GM23338 (cell line): ENCODE data around the gene THRB. TPM values are rescaled to one million over a fixed set of nuclear protein-coding genes. Genes with fewer than 3 reads are reported as not detected.

ENCODE experiments used
- ATAC-seq: fragments of 200-7000 bp; cut with Tn5 transposase; 3 replicates; pipeline ENCODE4 v1.9.1; 2020
- DNase-seq: peaks from one replicate; pipeline ENCODE4 v3.0.0-alpha.2; 2015; ENCODE audit warnings: low spot score
- H2AFZ ChIP-seq: fragments of 200-600 bp; sonication (generic); 2 replicates; pipeline ENCODE4 v1.8.0; 2016; ENCODE audit warnings: antibody characterized with exemption, mild to moderate bottlenecking, moderate library complexity
- H3F3A ChIP-seq: fragments of 200-600 bp; sonication (generic); replicated peaks from 2 replicates; pipeline ENCODE4 v1.8.0; 2017; ENCODE audit warnings: antibody characterized with exemption, mixed run types, low read depth
- H3K27ac ChIP-seq: fragments of 200-600 bp; sonication (generic); 2 replicates; pipeline ENCODE4 v1.6.1; 2016; ENCODE audit warnings: low read depth
- H3K27me3 ChIP-seq: fragments of 200-600 bp; sonication (generic); 2 replicates; pipeline ENCODE4 v1.8.0; 2016; ENCODE audit warnings: mild to moderate bottlenecking, mixed run types, moderate library complexity; ENCODE audit not compliant: insufficient read depth
- H3K36me3 ChIP-seq: fragments of 200-600 bp; sonication (generic); 2 replicates; pipeline ENCODE4 v1.8.0; 2016; ENCODE audit warnings: mild to moderate bottlenecking; ENCODE audit not compliant: insufficient read depth
- H3K4me1 ChIP-seq: fragments of 200-600 bp; sonication (generic); 2 replicates; pipeline ENCODE4 v1.8.0; 2016; ENCODE audit warnings: mild to moderate bottlenecking, moderate library complexity; ENCODE audit not compliant: insufficient read depth
- H3K4me2 ChIP-seq: fragments of 200-600 bp; sonication (generic); 2 replicates; pipeline ENCODE4 v1.7.1; 2017; ENCODE audit warnings: mixed run types
- H3K4me3 ChIP-seq: fragments of 200-600 bp; sonication (generic); 2 replicates; pipeline ENCODE4 v1.6.1; 2016; ENCODE audit warnings: mixed run types
- H3K79me2 ChIP-seq: fragments of 200-600 bp; sonication (generic); replicated peaks from 2 replicates; pipeline ENCODE4 v1.8.0; 2017; ENCODE audit warnings: mild to moderate bottlenecking; ENCODE audit not compliant: insufficient read depth
- H3K9me2 ChIP-seq: fragments of 200-600 bp; sonication (generic); 2 replicates; pipeline ENCODE4 v1.8.0; 2017; ENCODE audit not compliant: insufficient read depth
- H4K20me1 ChIP-seq: fragments of 200-600 bp; sonication (generic); replicated peaks from 2 replicates; pipeline ENCODE4 v1.8.0; 2017; ENCODE audit warnings: mild to moderate bottlenecking; ENCODE audit not compliant: insufficient read depth
- H3K27ac Mint-ChIP-seq: 2 replicates; pipeline ENCODE4 v1.8.0; 2020; ENCODE audit warnings: inconsistent platforms, mild to moderate bottlenecking, moderate library complexity, mixed read lengths
- H3K27me3 Mint-ChIP-seq: 3 replicates; pipeline ENCODE4 v1.8.0; 2022; ENCODE audit warnings: low read depth, mild to moderate bottlenecking, moderate library complexity, mixed read lengths, inconsistent platforms; ENCODE audit not compliant: insufficient read depth, poor library complexity
- H3K36me3 Mint-ChIP-seq: 3 replicates; pipeline ENCODE4 v1.8.0; 2021; ENCODE audit warnings: low read depth, mild to moderate bottlenecking, inconsistent platforms, moderate library complexity, mixed read lengths
- H3K4me1 Mint-ChIP-seq: 3 replicates; pipeline ENCODE4 v1.8.0; 2020; ENCODE audit warnings: mild to moderate bottlenecking, inconsistent platforms, mixed read lengths
- H3K4me3 Mint-ChIP-seq: 3 replicates; pipeline ENCODE4 v1.8.0; 2021; ENCODE audit warnings: moderate library complexity, mild to moderate bottlenecking, inconsistent platforms, mixed read lengths
- H3K9me3 Mint-ChIP-seq: 3 replicates; pipeline ENCODE4 v1.8.0; 2020; ENCODE audit warnings: moderate library complexity, mild to moderate bottlenecking, inconsistent platforms, mixed read lengths
- CREB1 ChIP-seq: fragments of 250-450 bp; sonication (Bioruptor Pico); IDR thresholded peaks from 2 replicates; pipeline ENCODE4 v1.5.0; 2020; ENCODE audit warnings: low read depth, mild to moderate bottlenecking, moderate library complexity
- EZH2 ChIP-seq: fragments of 200-600 bp; sonication (generic); IDR thresholded peaks from one replicate; pipeline ENCODE4 v1.8.0; 2017; ENCODE audit warnings: antibody characterized with exemption, mild to moderate bottlenecking, low read depth; ENCODE audit not compliant: unreplicated experiment
- JUNB ChIP-seq: IDR thresholded peaks from one replicate; pipeline ENCODE4 v1.6.1; 2016; ENCODE audit warnings: antibody characterized with exemption; ENCODE audit not compliant: unreplicated experiment
- NANOG ChIP-seq: IDR thresholded peaks from 2 replicates; pipeline ENCODE4 v1.6.1; 2016; ENCODE audit warnings: antibody characterized with exemption, borderline replicate concordance
- ZNF114 ChIP-seq: fragments of 250-450 bp; sonication (Bioruptor Pico); IDR thresholded peaks from 2 replicates; pipeline ENCODE4 v1.5.0; 2020; ENCODE audit warnings: mild to moderate bottlenecking, moderate library complexity
- polyA plus RNA-seq: library from polyadenylated mRNA; unstranded; fragments of >200 nt; fragmentation: Nextera tagmentation; extraction: Ambion mirVana; gene quantifications from 2 replicates; pipeline ENCODE4 v1.2.1, GENCODE V29; 2016
- total RNA-seq: library from RNA; depleted of rRNA; stranded (reverse); fragments of >200 nt; shearing (Covaris generic); gene quantifications from 2 replicates; pipeline ENCODE4 v1.2.3, GENCODE V29; 2014
- TF ChIP-seq, protein P1 (sequence below): IDR thresholded peaks from one replicate; pipeline ENCODE4 v1.6.1; 2018; ENCODE audit warnings: antibody characterized with exemption; ENCODE audit not compliant: unreplicated experiment
- TF ChIP-seq, protein P2 (sequence below), 2 experiments: fragments of 200-600 bp in 1 of 2; sonication (generic) in 1 of 2; conservative IDR thresholded peaks; 2 replicates each; pipeline versions ENCODE4 v1.5.1 to v1.6.1; 2016 to 2017; ENCODE audit warnings: antibody characterized with exemption in 2 of 2, low read depth in 2 of 2, mild to moderate bottlenecking in 2 of 2, moderate library complexity in 1 of 2
- TF ChIP-seq, protein P3 (sequence below): IDR thresholded peaks from 2 replicates; pipeline ENCODE4 v1.6.1; 2016; ENCODE audit warnings: antibody characterized with exemption

The THRB gene
- total and polyA plus RNA-seq, 2 experiments from 2014 or later: 1.7 to 3.2 TPM

DNA sequence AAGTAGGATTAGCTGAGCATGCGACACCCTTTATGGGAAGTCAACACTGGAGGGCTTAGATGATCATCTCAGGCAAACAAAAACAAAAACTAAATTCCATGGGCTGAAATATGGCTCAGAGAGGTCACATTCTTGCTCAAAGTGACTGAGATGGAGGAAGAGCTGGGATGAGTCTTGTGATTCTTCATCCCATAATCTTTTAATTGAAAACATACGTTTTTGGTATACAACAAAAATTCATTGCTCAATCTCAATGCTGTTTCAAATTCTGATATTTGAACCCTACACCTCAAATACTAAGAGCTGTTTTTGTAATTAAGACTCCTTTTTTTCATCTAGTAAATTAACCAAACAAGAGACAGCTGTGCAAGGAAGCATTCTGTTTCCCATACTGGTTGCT is 292.6 kb downstream of the THRB start:
- Histone ChIP-seq H3K4me2 (no peak overlapping the region), H3K27me3 (no peaks in the 10 kb centered on the region), H3F3A (no peaks in the 10 kb centered on the region), H3K9me2 (no peaks in the 10 kb centered on the region), H2AFZ (no peak overlapping the region), H3K4me3 (no peak overlapping the region), H3K79me2 (no peaks in the 10 kb centered on the region), H3K4me1 (no peaks in the 10 kb centered on the region), H3K27ac (no peak overlapping the region), H4K20me1 (no peaks in the 10 kb centered on the region), H3K36me3 (no peaks in the 10 kb centered on the region)
- Mint-ChIP-seq H3K36me3 (peaks cover 12% of the 10 kb centered on the region; the same call in 2 of the 3 replicates), H3K4me3 (no peak overlapping the region), H3K27ac (no peak overlapping the region), H3K9me3 (peaks cover 36% of the 10 kb centered on the region), H3K4me1 (no peaks in the 10 kb centered on the region), H3K27me3 (no peaks in the 10 kb centered on the region)
- TF ChIP-seq ZNF114 (CRISPR knock-in tag) (no peak), CREB1 (CRISPR knock-in tag) (no peak)
- TF ChIP-seq, protein P1, sequence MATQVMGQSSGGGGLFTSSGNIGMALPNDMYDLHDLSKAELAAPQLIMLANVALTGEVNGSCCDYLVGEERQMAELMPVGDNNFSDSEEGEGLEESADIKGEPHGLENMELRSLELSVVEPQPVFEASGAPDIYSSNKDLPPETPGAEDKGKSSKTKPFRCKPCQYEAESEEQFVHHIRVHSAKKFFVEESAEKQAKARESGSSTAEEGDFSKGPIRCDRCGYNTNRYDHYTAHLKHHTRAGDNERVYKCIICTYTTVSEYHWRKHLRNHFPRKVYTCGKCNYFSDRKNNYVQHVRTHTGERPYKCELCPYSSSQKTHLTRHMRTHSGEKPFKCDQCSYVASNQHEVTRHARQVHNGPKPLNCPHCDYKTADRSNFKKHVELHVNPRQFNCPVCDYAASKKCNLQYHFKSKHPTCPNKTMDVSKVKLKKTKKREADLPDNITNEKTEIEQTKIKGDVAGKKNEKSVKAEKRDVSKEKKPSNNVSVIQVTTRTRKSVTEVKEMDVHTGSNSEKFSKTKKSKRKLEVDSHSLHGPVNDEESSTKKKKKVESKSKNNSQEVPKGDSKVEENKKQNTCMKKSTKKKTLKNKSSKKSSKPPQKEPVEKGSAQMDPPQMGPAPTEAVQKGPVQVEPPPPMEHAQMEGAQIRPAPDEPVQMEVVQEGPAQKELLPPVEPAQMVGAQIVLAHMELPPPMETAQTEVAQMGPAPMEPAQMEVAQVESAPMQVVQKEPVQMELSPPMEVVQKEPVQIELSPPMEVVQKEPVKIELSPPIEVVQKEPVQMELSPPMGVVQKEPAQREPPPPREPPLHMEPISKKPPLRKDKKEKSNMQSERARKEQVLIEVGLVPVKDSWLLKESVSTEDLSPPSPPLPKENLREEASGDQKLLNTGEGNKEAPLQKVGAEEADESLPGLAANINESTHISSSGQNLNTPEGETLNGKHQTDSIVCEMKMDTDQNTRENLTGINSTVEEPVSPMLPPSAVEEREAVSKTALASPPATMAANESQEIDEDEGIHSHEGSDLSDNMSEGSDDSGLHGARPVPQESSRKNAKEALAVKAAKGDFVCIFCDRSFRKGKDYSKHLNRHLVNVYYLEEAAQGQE: no peak
- TF ChIP-seq, protein P2, sequence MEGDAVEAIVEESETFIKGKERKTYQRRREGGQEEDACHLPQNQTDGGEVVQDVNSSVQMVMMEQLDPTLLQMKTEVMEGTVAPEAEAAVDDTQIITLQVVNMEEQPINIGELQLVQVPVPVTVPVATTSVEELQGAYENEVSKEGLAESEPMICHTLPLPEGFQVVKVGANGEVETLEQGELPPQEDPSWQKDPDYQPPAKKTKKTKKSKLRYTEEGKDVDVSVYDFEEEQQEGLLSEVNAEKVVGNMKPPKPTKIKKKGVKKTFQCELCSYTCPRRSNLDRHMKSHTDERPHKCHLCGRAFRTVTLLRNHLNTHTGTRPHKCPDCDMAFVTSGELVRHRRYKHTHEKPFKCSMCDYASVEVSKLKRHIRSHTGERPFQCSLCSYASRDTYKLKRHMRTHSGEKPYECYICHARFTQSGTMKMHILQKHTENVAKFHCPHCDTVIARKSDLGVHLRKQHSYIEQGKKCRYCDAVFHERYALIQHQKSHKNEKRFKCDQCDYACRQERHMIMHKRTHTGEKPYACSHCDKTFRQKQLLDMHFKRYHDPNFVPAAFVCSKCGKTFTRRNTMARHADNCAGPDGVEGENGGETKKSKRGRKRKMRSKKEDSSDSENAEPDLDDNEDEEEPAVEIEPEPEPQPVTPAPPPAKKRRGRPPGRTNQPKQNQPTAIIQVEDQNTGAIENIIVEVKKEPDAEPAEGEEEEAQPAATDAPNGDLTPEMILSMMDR (conservative IDR thresholded peaks at IDR 0.05; ENCODE audit: low read depth in 2 of 2): no peak
- TF ChIP-seq, protein P3, sequence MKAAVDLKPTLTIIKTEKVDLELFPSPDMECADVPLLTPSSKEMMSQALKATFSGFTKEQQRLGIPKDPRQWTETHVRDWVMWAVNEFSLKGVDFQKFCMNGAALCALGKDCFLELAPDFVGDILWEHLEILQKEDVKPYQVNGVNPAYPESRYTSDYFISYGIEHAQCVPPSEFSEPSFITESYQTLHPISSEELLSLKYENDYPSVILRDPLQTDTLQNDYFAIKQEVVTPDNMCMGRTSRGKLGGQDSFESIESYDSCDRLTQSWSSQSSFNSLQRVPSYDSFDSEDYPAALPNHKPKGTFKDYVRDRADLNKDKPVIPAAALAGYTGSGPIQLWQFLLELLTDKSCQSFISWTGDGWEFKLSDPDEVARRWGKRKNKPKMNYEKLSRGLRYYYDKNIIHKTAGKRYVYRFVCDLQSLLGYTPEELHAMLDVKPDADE: no peak
- ATAC-seq (no peak), DNase-seq (no peak)

DNA sequence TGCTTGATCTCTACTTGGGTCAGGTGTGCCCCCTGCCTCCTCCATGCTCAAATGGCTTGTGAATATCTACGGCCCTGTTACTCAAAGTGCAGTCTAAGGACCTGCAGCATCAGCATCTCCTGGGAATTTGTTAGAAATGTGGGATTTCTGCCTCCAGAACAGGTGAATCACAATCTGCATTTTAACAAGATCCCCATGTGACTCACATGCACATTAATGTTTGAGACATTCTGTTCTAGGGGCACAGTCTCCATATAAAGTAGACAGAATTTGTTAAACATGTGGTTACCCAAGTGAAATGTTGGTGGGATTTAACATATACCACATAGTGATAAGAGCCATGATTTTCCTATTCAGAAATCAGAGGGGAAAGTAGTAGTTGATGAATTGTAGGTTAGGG is 293.3 kb downstream of the THRB start:
- no peaks in the 10 kb centered on the region for H3F3A ChIP-seq
- Mint-ChIP-seq H3K4me1 (no peaks in the 10 kb centered on the region), H3K36me3 (peaks cover 12% of the 10 kb centered on the region; the same call in 2 of the 3 replicates), H3K27me3 (no peaks in the 10 kb centered on the region), H3K4me3 (no peak overlapping the region), H3K27ac (no peak overlapping the region), H3K9me3 (peaks cover 34% of the 10 kb centered on the region)
- H3K4me3 ChIP-seq: no peak overlapping the region
- no peaks in the 10 kb centered on the region for H4K20me1 ChIP-seq
- H3K4me1 ChIP-seq: no peaks in the 10 kb centered on the region
- no peaks in the 10 kb centered on the region for H3K79me2 ChIP-seq
- H3K9me2 ChIP-seq: no peaks in the 10 kb centered on the region
- TF ChIP-seq JUNB: no peak
- no peak for TF ChIP-seq EZH2
- no peak for TF ChIP-seq NANOG
- DNase-seq (no peak), ATAC-seq (no peak)
- no peaks in the 10 kb centered on the region for H3K27me3 ChIP-seq
- H3K4me2 ChIP-seq: no peak overlapping the region
- H3K36me3 ChIP-seq: no peaks in the 10 kb centered on the region
- no peak overlapping the region for H3K27ac ChIP-seq
- H2AFZ ChIP-seq: no peak overlapping the region
